HepG2 (cell line): ENCODE measurements around the gene LMNTD1. TPM values are rescaled to one million over a fixed set of nuclear protein-coding genes. Genes with fewer than 3 reads are reported as not detected.

Experiments
- ATAC-seq: fragments of 200-7000 bp; cut with Tn5 transposase; 3 replicates; pipeline ENCODE4 v1.9.1; 2020; ENCODE audit warnings: mild to moderate bottlenecking, moderate library complexity
- BruUV-seq: library from RNA; stranded (reverse); fragments of 400-500 nt; replicated peaks from 2 replicates; lab custom pipeline; 2021; lab: Mats Ljungman, UMichigan
- CTCF ChIA-PET: fragments of 300-600 bp; formaldehyde crosslinking; extraction: SDS; loops from one replicate; lab custom pipeline; 2021; ENCODE audit warnings: low total read pairs, inconsistent platforms, low intra/inter-chr PET ratio; lab: Yijun Ruan, JAX
- POLR2A ChIA-PET: fragments of 350-600 bp; sonication (Branson Sonifier 250); formaldehyde crosslinking; loops from one replicate; lab custom pipeline; 2020; ENCODE audit warnings: antibody characterized with exemption, inconsistent platforms; lab: Yijun Ruan, JAX
- DNase-seq: peaks from one replicate; pipeline ENCODE4 v3.0.0-alpha.2; 2015; ENCODE audit warnings: low spot score
- FAIRE-seq: peaks from 3 replicates; lab custom pipeline; 2011; peaks lifted over from hg19 to GRCh38; lab: Jason Lieb, UNC
- H2AFZ ChIP-seq: one replicate; pipeline ENCODE4 v1.6.1; 2011; ENCODE audit warnings: low read length, inconsistent platforms
- H3K27ac ChIP-seq: fragments of 300-600 bp; 3 replicates; pipeline ENCODE4 v1.8.0; 2011; ENCODE audit warnings: mixed run types, mild to moderate bottlenecking, mixed read lengths, low read length, inconsistent platforms; ENCODE audit not compliant: insufficient read depth; ENCODE audit errors: extremely low read length
- H3K27me3 ChIP-seq, 2 experiments: fragments of 200-600 bp in 1 of 2; 2 replicates in 1 of 2; 3 replicates in 1 of 2; pipeline versions ENCODE4 v1.6.0 to v1.8.0; 2011; ENCODE audit warnings: low read length in 2 of 2, mild to moderate bottlenecking in 2 of 2, moderate library complexity in 2 of 2, inconsistent platforms in 1 of 2; ENCODE audit not compliant: insufficient read depth in 2 of 2, control insufficient read depth in 1 of 2
- H3K36me3 ChIP-seq, 2 experiments: fragments of 200-600 bp in 1 of 2; replicated peaks in 1 of 2; 2 replicates in 1 of 2; 3 replicates in 1 of 2; pipeline versions ENCODE4 v1.5.1 to v1.8.0; 2011; ENCODE audit warnings: low read length in 2 of 2, inconsistent platforms in 1 of 2; ENCODE audit not compliant: insufficient read depth in 2 of 2, control insufficient read depth in 1 of 2
- H3K4me1 ChIP-seq: 2 replicates; pipeline ENCODE4 v1.5.1; 2012; ENCODE audit warnings: low read length, inconsistent platforms; ENCODE audit not compliant: insufficient read depth
- H3K4me2 ChIP-seq: 2 replicates; pipeline ENCODE4 v1.6.0; 2011; ENCODE audit warnings: low read depth, low read length, inconsistent platforms
- H3K4me3 ChIP-seq, 3 experiments: fragments of 200-600 bp in 1 of 3; sonication (generic), shearing (Covaris generic) in 1 of 3; replicated peaks in 1 of 3; 2 replicates each; pipeline ENCODE4 v1.5.1; 2011 to 2016; ENCODE audit warnings: low read length in 3 of 3, inconsistent platforms in 2 of 3, low read depth in 2 of 3, mild to moderate bottlenecking in 2 of 3, control low read depth in 1 of 3, mixed read lengths in 1 of 3; ENCODE audit not compliant: insufficient read depth in 1 of 3
- H3K79me2 ChIP-seq: one replicate; pipeline ENCODE4 v1.6.1; 2011; ENCODE audit warnings: low read length, inconsistent platforms; ENCODE audit not compliant: insufficient read depth
- H3K9ac ChIP-seq: 2 replicates; pipeline ENCODE4 v1.6.0; 2011; ENCODE audit warnings: mild to moderate bottlenecking, low read depth, low read length, inconsistent platforms; ENCODE audit not compliant: insufficient read depth
- H3K9me3 ChIP-seq: 2 replicates; pipeline ENCODE4 v1.5.1; 2012; ENCODE audit warnings: mild to moderate bottlenecking, low read length
- H4K20me1 ChIP-seq: 2 replicates; pipeline ENCODE4 v1.6.0; 2011; ENCODE audit warnings: inconsistent platforms, mild to moderate bottlenecking, low read length, moderate library complexity; ENCODE audit not compliant: insufficient read depth
- ATF2 ChIP-seq: sonication (generic); formaldehyde crosslinking; IDR thresholded peaks from 2 replicates; pipeline ENCODE4 v1.4.0; 2020; ENCODE audit warnings: missing genetic modification reagents
- GZF1 ChIP-seq: sonication (generic); formaldehyde crosslinking; IDR thresholded peaks from 2 replicates; pipeline ENCODE4 v1.5.1; 2020; ENCODE audit warnings: mild to moderate bottlenecking, missing genetic modification reagents
- NFYB ChIP-seq: sonication (generic); formaldehyde crosslinking; IDR thresholded peaks from 2 replicates; pipeline ENCODE4 v1.4.0; 2020; ENCODE audit warnings: missing genetic modification reagents
- RBAK ChIP-seq: sonication (generic); formaldehyde crosslinking; IDR thresholded peaks from 2 replicates; pipeline ENCODE4 v1.5.1; 2020; ENCODE audit warnings: mild to moderate bottlenecking, missing genetic modification reagents
- REL ChIP-seq: sonication (generic); formaldehyde crosslinking; conservative IDR thresholded peaks from 2 replicates; pipeline ENCODE4 v1.8.0; 2022; ENCODE audit warnings: mild to moderate bottlenecking, missing genetic modification reagents, moderate library complexity
- SAFB2 ChIP-seq: sonication (generic); formaldehyde crosslinking; IDR thresholded peaks from 2 replicates; pipeline ENCODE4 v1.5.1; 2020; ENCODE audit warnings: missing genetic modification reagents, low read depth, mild to moderate bottlenecking, borderline replicate concordance
- SIX1 ChIP-seq: sonication (generic); formaldehyde crosslinking; IDR thresholded peaks from 2 replicates; pipeline ENCODE4 v1.4.0; 2020; ENCODE audit warnings: missing genetic modification reagents, borderline replicate concordance
- SRY ChIP-seq: sonication (generic); formaldehyde crosslinking; IDR thresholded peaks from 2 replicates; pipeline ENCODE4 v1.8.0; 2022; ENCODE audit warnings: mild to moderate bottlenecking, missing genetic modification reagents
- THYN1 ChIP-seq: sonication (generic); formaldehyde crosslinking; IDR thresholded peaks from 2 replicates; pipeline ENCODE4 v1.8.1; 2023; ENCODE audit warnings: low read depth, mild to moderate bottlenecking, moderate library complexity, missing genetic modification reagents, borderline replicate concordance
- WIZ ChIP-seq: sonication (generic); formaldehyde crosslinking; IDR thresholded peaks from 2 replicates; pipeline ENCODE4 v1.5.1; 2020; ENCODE audit warnings: mild to moderate bottlenecking, missing genetic modification reagents
- ZFX ChIP-seq: sonication (generic); formaldehyde crosslinking; IDR thresholded peaks from 2 replicates; pipeline ENCODE4 v1.4.0; 2020; ENCODE audit warnings: mild to moderate bottlenecking, low read depth, missing genetic modification reagents, moderate library complexity
- ZNF24 ChIP-seq: fragments of 450-650 bp; IDR thresholded peaks from 2 replicates; pipeline ENCODE4 v1.6.1; 2017; ENCODE audit warnings: antibody characterized with exemption, mild to moderate bottlenecking
- ZNF275 ChIP-seq: sonication (generic); formaldehyde crosslinking; IDR thresholded peaks from 2 replicates; pipeline ENCODE4 v1.8.0; 2022; ENCODE audit warnings: missing genetic modification reagents, mild to moderate bottlenecking, inconsistent platforms, borderline replicate concordance
- ZNF33B ChIP-seq: sonication (generic); formaldehyde crosslinking; IDR thresholded peaks from 2 replicates; pipeline ENCODE4 v1.5.1; 2020; ENCODE audit warnings: mild to moderate bottlenecking, missing genetic modification reagents
- ZNF354B ChIP-seq: sonication (generic); formaldehyde crosslinking; IDR thresholded peaks from 2 replicates; pipeline ENCODE4 v1.8.0; 2022; ENCODE audit warnings: mild to moderate bottlenecking, missing genetic modification reagents
- ZNF598 ChIP-seq: sonication (generic); formaldehyde crosslinking; IDR thresholded peaks from 2 replicates; pipeline ENCODE4 v1.5.1; 2020; ENCODE audit warnings: mild to moderate bottlenecking, missing genetic modification reagents, borderline replicate concordance
- ZNF761 ChIP-seq: sonication (generic); formaldehyde crosslinking; conservative IDR thresholded peaks from 2 replicates; pipeline ENCODE4 v1.4.0; 2020; ENCODE audit warnings: mild to moderate bottlenecking, missing genetic modification reagents
- ZNF782 ChIP-seq: sonication (generic); formaldehyde crosslinking; IDR thresholded peaks from 2 replicates; pipeline ENCODE4 v1.4.0; 2020; ENCODE audit warnings: missing genetic modification reagents, mild to moderate bottlenecking, borderline replicate concordance
- ZSCAN12 ChIP-seq: sonication (generic); formaldehyde crosslinking; IDR thresholded peaks from 2 replicates; pipeline ENCODE4 v1.9.0; 2021; ENCODE audit warnings: mild to moderate bottlenecking, missing genetic modification reagents
- WGBS: methylation state at CpG from one replicate; pipeline ENCODE4 v1.1.6; 2017; ENCODE audit warnings: low lambda C conversion rate; 5-methylcytosine and 5-hydroxymethylcytosine counted together
- in situ Hi-C: cut with HindIII; loops from 2 replicates; pipeline ENCODE4 v1.10.0; 2017; ENCODE audit warnings: low pct_unique_long_range_greater_than_20kb; ENCODE audit not compliant: extremely low pct_ligation_motif_present
- intact Hi-C: fragments of 100-400 bp; cut with micrococcal nuclease; formaldehyde crosslinking; loops from one replicate; pipeline ENCODE4 v1.10.0; 2022; ENCODE audit not compliant: unreplicated experiment
- polyA plus RNA-seq, 8 experiments: library from polyadenylated mRNA; depleted of rRNA in 3 of 8; stranded (reverse) in 7 of 8; unstranded in 1 of 8; fragments of >200 nt; fragmentation: Illumina TruSeq in 4 of 8; extraction: Trizol in 4 of 8; gene quantifications; 2 replicates each; pipeline versions ENCODE4 v1.2.1 to v1.2.3, GENCODE V29; 2011 to 2016; ENCODE audit warnings: low read depth in 4 of 8, missing spikeins in 1 of 8, mixed read lengths in 1 of 8; ENCODE audit not compliant: insufficient read depth in 1 of 8
- total RNA-seq, 5 experiments: library from RNA; depleted of rRNA; stranded (reverse); fragments of >200 nt; fragmentation: Illumina TruSeq; extraction: Trizol; gene quantifications; 2 replicates each; pipeline ENCODE4 v1.2.3, GENCODE V29; 2016; ENCODE audit warnings: low read depth in 1 of 5
- TF ChIP-seq, protein P1 (sequence below): sonication (generic); formaldehyde crosslinking; IDR thresholded peaks from 2 replicates; pipeline ENCODE4 v1.4.0; 2020; ENCODE audit warnings: missing genetic modification reagents

The LMNTD1 gene
- total and polyA plus RNA-seq, 2 of the 13 experiments (the other 11 are each of a cell fraction or from before 2014, with no cell fraction given), result not detected

DNA sequence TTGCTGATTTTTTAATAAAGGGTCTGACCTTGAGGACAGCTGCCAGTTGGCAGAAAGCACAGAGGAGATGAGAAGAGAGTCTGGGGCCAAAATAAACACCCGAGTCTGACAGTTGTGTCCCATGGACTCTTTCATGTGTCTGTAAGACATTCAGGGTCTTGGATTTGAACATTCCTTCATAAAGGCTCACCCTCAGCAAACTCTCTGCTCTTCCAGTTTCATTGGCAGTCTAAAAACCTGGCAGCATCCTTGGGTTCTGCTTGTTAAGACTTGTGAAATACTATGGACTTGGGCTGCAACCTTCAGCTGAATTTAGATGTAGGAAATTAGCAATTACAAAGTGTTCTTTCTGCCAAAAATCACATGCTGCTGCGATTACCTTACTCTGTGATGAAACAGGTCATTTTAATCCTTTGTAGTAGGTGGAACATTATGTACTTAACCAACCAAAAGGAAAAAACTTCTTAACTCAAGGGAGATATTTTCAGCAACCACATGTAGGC, 32.0 kb upstream of the LMNTD1 start:
- no peak for DNase-seq
- H3K4me2 ChIP-seq, result no peak overlapping the region
- POLR2A ChIA-PET, result no interaction called here

More for the DNA sequence above, 32.0 kb upstream of the LMNTD1 start:
- TF ChIP-seq ZNF33B (CRISPR knock-in tag) (no peak), ZNF275 (CRISPR knock-in tag) (no peak), WIZ (CRISPR knock-in tag) (no peak), ZNF24 (no peak), ZSCAN12 (no peak), ZNF598 (CRISPR knock-in tag) (no peak), NFYB (CRISPR knock-in tag) (no peak), ZNF761 (CRISPR knock-in tag) (no peak), REL (CRISPR knock-in tag) (no peak), THYN1 (no peak), RBAK (CRISPR knock-in tag) (no peak), ZNF354B (CRISPR knock-in tag) (no peak), ZFX (CRISPR knock-in tag) (no peak), ATF2 (CRISPR knock-in tag) (no peak), ZNF782 (CRISPR knock-in tag) (no peak), SAFB2 (no peak), GZF1 (no peak), SRY (CRISPR knock-in tag) (no peak), SIX1 (CRISPR knock-in tag) (no peak)
- TF ChIP-seq, protein P1, sequence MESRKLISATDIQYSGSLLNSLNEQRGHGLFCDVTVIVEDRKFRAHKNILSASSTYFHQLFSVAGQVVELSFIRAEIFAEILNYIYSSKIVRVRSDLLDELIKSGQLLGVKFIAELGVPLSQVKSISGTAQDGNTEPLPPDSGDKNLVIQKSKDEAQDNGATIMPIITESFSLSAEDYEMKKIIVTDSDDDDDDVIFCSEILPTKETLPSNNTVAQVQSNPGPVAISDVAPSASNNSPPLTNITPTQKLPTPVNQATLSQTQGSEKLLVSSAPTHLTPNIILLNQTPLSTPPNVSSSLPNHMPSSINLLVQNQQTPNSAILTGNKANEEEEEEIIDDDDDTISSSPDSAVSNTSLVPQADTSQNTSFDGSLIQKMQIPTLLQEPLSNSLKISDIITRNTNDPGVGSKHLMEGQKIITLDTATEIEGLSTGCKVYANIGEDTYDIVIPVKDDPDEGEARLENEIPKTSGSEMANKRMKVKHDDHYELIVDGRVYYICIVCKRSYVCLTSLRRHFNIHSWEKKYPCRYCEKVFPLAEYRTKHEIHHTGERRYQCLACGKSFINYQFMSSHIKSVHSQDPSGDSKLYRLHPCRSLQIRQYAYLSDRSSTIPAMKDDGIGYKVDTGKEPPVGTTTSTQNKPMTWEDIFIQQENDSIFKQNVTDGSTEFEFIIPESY, result no peak
- H3K27me3 ChIP-seq, result no peaks in the 10 kb centered on the region
- in situ Hi-C loops (no loop called here), intact Hi-C loops (no loop called here)
- H3K36me3 ChIP-seq, result no peaks in the 10 kb centered on the region
- no peaks in the 10 kb centered on the region for H3K9me3 ChIP-seq
- WGBS, result 2% methylated on average over 2 of the region's 2 CpGs
- no peaks in the 10 kb centered on the region for H3K79me2 ChIP-seq
- H4K20me1 ChIP-seq, result no peaks in the 10 kb centered on the region
- no peaks in the 10 kb centered on the region for H3K4me1 ChIP-seq
- no peak overlapping the region for H3K27ac ChIP-seq
- no peak overlapping the region for H2AFZ ChIP-seq
- no peak for FAIRE-seq
- no TSS peak for BruUV-seq
- CTCF ChIA-PET, result no interaction called here
- no peak for ATAC-seq
- H3K9ac ChIP-seq, result no peak overlapping the region
- no peak overlapping the region for H3K4me3 ChIP-seq
